ENCODE data around the gene SYNJ2. TPM values are rescaled to one million over a fixed set of nuclear protein-coding genes. Genes with fewer than 3 reads are reported as not detected.

The SYNJ2 gene
- polyA plus RNA-seq, 1 donor from 2014 or later, result 0.12 TPM

DNA sequence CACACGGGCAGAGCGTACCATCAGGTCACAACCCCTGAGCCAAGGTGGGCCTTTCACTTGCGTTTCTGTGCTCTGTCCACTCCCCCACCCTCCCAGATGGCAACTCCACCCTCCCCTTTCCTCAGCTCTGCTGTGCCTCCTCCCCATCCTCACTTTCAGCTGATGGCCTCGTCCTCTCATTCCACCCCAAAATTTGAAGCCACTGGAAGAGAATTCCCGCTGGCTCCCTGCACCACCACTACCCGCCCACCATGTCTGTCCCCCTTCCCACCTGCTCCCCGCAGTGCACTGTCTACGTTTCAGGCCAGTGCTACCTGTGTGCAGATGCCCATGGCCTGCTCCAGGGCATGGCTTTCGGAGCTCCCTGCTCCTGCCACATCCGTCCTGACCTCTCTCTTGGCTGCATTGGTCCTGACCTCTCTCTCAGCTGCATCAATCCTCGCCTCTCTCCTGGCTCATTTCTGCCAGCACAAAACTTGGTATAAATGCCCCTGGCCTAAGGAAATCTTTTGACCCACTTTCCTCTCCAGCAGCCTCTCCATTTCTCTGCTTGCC lies 24.0 kb downstream of the SYNJ2 start:
- Histone ChIP-seq H3K4me3 (ENCODE audit: low read length) (no peak overlapping the region), H3K27me3 (ENCODE audit: insufficient read depth, low read depth, low read length) (no peaks in the 10 kb centered on the region), H3K27ac (ENCODE audit: low read length) (no peak overlapping the region), H4K20me1 (ENCODE audit: insufficient read depth) (no peaks in the 10 kb centered on the region), H3K9ac (ENCODE audit: low read length) (no peak overlapping the region), H3K4me2 (ENCODE audit: low read length) (no peak overlapping the region), H3K79me2 (replicated peaks; ENCODE audit: insufficient read depth, low read length) (no peaks in the 10 kb centered on the region), H2AFZ (ENCODE audit: low read depth, low read length) (no peak overlapping the region), H3K36me3 (ENCODE audit: insufficient read depth, low read length) (no peaks in the 10 kb centered on the region), H3K9me2 (ENCODE audit: insufficient read depth, low read length) (no peaks in the 10 kb centered on the region), H3K9me3 (ENCODE audit: low read length) (no peaks in the 10 kb centered on the region), H3F3A (ENCODE audit: insufficient read depth, low read length, poor library complexity, severe bottlenecking) (no peaks in the 10 kb centered on the region)
- TF ChIP-seq EZH2 (IDR thresholded peaks at IDR 0.05; ENCODE audit: borderline replicate concordance, insufficient read depth, low read length, poor library complexity, severe bottlenecking) (no peak), POLR2AphosphoS5 (IDR thresholded peaks at IDR 0.05) (no peak), TAF1 (IDR thresholded peaks at IDR 0.05; ENCODE audit: low read depth) (no peak), EP300 (conservative IDR thresholded peaks at IDR 0.05; ENCODE audit: poor library complexity, severe bottlenecking) (no peak), MXI1 (conservative IDR thresholded peaks at IDR 0.05; ENCODE audit: poor library complexity, severe bottlenecking) (no peak), RAD21 (conservative IDR thresholded peaks at IDR 0.05) (no peak), SMC3 (conservative IDR thresholded peaks at IDR 0.05; ENCODE audit: poor library complexity) (no peak)
- TF ChIP-seq, protein P1, sequence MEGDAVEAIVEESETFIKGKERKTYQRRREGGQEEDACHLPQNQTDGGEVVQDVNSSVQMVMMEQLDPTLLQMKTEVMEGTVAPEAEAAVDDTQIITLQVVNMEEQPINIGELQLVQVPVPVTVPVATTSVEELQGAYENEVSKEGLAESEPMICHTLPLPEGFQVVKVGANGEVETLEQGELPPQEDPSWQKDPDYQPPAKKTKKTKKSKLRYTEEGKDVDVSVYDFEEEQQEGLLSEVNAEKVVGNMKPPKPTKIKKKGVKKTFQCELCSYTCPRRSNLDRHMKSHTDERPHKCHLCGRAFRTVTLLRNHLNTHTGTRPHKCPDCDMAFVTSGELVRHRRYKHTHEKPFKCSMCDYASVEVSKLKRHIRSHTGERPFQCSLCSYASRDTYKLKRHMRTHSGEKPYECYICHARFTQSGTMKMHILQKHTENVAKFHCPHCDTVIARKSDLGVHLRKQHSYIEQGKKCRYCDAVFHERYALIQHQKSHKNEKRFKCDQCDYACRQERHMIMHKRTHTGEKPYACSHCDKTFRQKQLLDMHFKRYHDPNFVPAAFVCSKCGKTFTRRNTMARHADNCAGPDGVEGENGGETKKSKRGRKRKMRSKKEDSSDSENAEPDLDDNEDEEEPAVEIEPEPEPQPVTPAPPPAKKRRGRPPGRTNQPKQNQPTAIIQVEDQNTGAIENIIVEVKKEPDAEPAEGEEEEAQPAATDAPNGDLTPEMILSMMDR (IDR thresholded peaks at IDR 0.05; ENCODE audit: poor library complexity, severe bottlenecking), result no peak
- TF ChIP-seq, protein P2, sequence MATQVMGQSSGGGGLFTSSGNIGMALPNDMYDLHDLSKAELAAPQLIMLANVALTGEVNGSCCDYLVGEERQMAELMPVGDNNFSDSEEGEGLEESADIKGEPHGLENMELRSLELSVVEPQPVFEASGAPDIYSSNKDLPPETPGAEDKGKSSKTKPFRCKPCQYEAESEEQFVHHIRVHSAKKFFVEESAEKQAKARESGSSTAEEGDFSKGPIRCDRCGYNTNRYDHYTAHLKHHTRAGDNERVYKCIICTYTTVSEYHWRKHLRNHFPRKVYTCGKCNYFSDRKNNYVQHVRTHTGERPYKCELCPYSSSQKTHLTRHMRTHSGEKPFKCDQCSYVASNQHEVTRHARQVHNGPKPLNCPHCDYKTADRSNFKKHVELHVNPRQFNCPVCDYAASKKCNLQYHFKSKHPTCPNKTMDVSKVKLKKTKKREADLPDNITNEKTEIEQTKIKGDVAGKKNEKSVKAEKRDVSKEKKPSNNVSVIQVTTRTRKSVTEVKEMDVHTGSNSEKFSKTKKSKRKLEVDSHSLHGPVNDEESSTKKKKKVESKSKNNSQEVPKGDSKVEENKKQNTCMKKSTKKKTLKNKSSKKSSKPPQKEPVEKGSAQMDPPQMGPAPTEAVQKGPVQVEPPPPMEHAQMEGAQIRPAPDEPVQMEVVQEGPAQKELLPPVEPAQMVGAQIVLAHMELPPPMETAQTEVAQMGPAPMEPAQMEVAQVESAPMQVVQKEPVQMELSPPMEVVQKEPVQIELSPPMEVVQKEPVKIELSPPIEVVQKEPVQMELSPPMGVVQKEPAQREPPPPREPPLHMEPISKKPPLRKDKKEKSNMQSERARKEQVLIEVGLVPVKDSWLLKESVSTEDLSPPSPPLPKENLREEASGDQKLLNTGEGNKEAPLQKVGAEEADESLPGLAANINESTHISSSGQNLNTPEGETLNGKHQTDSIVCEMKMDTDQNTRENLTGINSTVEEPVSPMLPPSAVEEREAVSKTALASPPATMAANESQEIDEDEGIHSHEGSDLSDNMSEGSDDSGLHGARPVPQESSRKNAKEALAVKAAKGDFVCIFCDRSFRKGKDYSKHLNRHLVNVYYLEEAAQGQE (IDR thresholded peaks at IDR 0.05; ENCODE audit: borderline replicate concordance), result no peak

DNA sequence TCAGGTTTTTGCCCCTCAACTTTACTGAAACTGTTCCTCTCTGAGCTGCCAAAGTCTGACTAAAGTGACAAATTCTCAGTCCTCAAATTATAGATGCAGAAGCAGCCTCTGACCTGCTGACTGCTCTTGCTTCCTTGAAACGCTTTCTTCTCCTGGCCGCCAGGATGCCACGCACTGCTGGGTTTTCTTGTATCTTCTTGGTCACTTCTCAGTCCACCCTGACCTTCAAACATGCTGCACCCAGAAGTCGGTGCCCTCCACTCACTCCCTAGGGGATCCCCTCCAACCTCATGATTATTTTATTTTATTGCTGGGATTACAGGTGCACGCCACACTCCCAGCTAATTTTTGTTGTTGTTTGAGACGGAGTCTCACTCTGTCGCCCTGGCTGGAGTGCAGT lies 24.7 kb downstream of the SYNJ2 start:
- H4K20me1 ChIP-seq (ENCODE audit: insufficient read depth), result no peaks in the 10 kb centered on the region
- TF ChIP-seq EZH2 (IDR thresholded peaks at IDR 0.05; ENCODE audit: borderline replicate concordance, insufficient read depth, low read length, poor library complexity, severe bottlenecking), result no peak
- no peak for TF ChIP-seq POLR2AphosphoS5 (IDR thresholded peaks at IDR 0.05)
- TF ChIP-seq RAD21 (conservative IDR thresholded peaks at IDR 0.05), result no peak
- no peak for TF ChIP-seq EP300 (conservative IDR thresholded peaks at IDR 0.05; ENCODE audit: poor library complexity, severe bottlenecking)
- TF ChIP-seq, protein P1 (IDR thresholded peaks at IDR 0.05; ENCODE audit: poor library complexity, severe bottlenecking), result no peak
- TF ChIP-seq TAF1 (IDR thresholded peaks at IDR 0.05; ENCODE audit: low read depth), result no peak
- TF ChIP-seq, protein P2 (IDR thresholded peaks at IDR 0.05; ENCODE audit: borderline replicate concordance), result no peak
- TF ChIP-seq MXI1 (conservative IDR thresholded peaks at IDR 0.05; ENCODE audit: poor library complexity, severe bottlenecking), result no peak
- TF ChIP-seq SMC3 (conservative IDR thresholded peaks at IDR 0.05; ENCODE audit: poor library complexity), result no peak
- H3K4me2 ChIP-seq (ENCODE audit: low read length), result no peak overlapping the region

More for the DNA sequence above, 24.7 kb downstream of the SYNJ2 start:
- Histone ChIP-seq H3K79me2 (replicated peaks; ENCODE audit: insufficient read depth, low read length) (no peaks in the 10 kb centered on the region), H3K27me3 (ENCODE audit: insufficient read depth, low read depth, low read length) (no peaks in the 10 kb centered on the region), H2AFZ (ENCODE audit: low read depth, low read length) (no peak overlapping the region), H3K9ac (ENCODE audit: low read length) (no peak overlapping the region), H3K9me2 (ENCODE audit: insufficient read depth, low read length) (no peaks in the 10 kb centered on the region), H3K4me3 (ENCODE audit: low read length) (no peak overlapping the region), H3K27ac (ENCODE audit: low read length) (no peak overlapping the region), H3K9me3 (ENCODE audit: low read length) (no peaks in the 10 kb centered on the region), H3F3A (ENCODE audit: insufficient read depth, low read length, poor library complexity, severe bottlenecking) (no peaks in the 10 kb centered on the region), H3K36me3 (ENCODE audit: insufficient read depth, low read length) (no peaks in the 10 kb centered on the region)

All from neural cell (in vitro differentiated cells).